ENCODE measurements around the gene LINC00632.

DNA sequence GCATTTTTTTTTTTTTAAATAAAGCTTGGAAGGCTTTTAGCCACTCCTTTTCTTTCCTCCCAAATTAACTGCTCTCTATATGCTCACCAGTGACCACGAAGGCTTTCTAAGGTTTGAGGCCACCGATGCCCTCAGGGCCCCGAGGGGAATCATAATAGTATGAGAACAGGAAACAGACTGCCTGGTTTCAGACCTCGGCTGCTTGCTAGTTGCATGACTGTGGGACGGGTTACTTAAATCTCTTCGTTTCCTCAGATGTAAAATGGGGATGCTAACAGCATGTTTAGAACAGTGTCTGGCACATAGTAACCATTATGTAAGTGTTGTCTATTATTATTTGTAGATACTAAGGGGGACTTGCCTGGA lies 3.6 kb downstream of the LINC00632 start:
- TF ChIP-seq, protein P1, sequence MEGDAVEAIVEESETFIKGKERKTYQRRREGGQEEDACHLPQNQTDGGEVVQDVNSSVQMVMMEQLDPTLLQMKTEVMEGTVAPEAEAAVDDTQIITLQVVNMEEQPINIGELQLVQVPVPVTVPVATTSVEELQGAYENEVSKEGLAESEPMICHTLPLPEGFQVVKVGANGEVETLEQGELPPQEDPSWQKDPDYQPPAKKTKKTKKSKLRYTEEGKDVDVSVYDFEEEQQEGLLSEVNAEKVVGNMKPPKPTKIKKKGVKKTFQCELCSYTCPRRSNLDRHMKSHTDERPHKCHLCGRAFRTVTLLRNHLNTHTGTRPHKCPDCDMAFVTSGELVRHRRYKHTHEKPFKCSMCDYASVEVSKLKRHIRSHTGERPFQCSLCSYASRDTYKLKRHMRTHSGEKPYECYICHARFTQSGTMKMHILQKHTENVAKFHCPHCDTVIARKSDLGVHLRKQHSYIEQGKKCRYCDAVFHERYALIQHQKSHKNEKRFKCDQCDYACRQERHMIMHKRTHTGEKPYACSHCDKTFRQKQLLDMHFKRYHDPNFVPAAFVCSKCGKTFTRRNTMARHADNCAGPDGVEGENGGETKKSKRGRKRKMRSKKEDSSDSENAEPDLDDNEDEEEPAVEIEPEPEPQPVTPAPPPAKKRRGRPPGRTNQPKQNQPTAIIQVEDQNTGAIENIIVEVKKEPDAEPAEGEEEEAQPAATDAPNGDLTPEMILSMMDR (IDR thresholded peaks at IDR 0.05): no peak
- no peak for TF ChIP-seq POLR2A (IDR thresholded peaks at IDR 0.05)

Data from lower leg skin (tissue), 3 donors.